K562 (cell line): ENCODE measurements around the gene ACER3. TPM values are rescaled to one million over a fixed set of nuclear protein-coding genes. Genes with fewer than 3 reads are reported as not detected.

Experiments
- ATAC-seq: fragments of 200-7000 bp; cut with Tn5 transposase; 3 replicates; pipeline ENCODE4 v1.9.1; 2020; ENCODE audit warnings: moderate library complexity
- BruUV-seq: library from RNA; stranded (reverse); fragments of 400-500 nt; replicated peaks from 2 replicates; lab custom pipeline; 2021; lab: Mats Ljungman, UMichigan
- CTCF ChIA-PET: fragments of 300-600 bp; formaldehyde crosslinking; extraction: SDS; loops from one replicate; lab custom pipeline; 2021; ENCODE audit warnings: low intra/inter-chr PET ratio; lab: Yijun Ruan, JAX
- POLR2A ChIA-PET: fragments of 300-600, 350-650 bp; sonication (Branson Sonifier 250); formaldehyde crosslinking; extraction: SDS; loops from one replicate; lab custom pipeline; 2021; ENCODE audit warnings: antibody characterized with exemption, inconsistent platforms; lab: Yijun Ruan, JAX
- DNase-seq, 4 experiments: peaks; one replicate each; pipeline versions ENCODE4 v3.0.0 to v3.0.0-alpha.2; 2011 to 2018; ENCODE audit warnings: low spot score in 3 of 4, mixed read lengths in 3 of 4; ENCODE audit errors: extremely low read depth in 1 of 4
- FAIRE-seq: peaks from 2 replicates; lab custom pipeline; 2011; peaks lifted over from hg19 to GRCh38; lab: Jason Lieb, UNC
- H2AFZ ChIP-seq: 2 replicates; pipeline ENCODE4 v1.6.0; 2011; ENCODE audit warnings: low read depth, low read length, control low read depth, inconsistent platforms
- H3K27ac ChIP-seq: fragments of 200-600 bp; 3 replicates; pipeline ENCODE4 v1.8.0; 2011; ENCODE audit warnings: low read depth, mild to moderate bottlenecking, control low read depth, inconsistent platforms, low read length, moderate library complexity, mixed read lengths; ENCODE audit errors: extremely low read depth
- H3K27me3 ChIP-seq, 2 experiments: fragments of 300-600 bp in 1 of 2; 2 replicates in 1 of 2; 3 replicates in 1 of 2; pipeline versions ENCODE4 v1.6.0 to v1.8.0; 2011; ENCODE audit warnings: inconsistent platforms in 2 of 2, low read length in 2 of 2, mild to moderate bottlenecking in 1 of 2, mixed read lengths in 1 of 2, moderate library complexity in 1 of 2; ENCODE audit not compliant: control insufficient read depth in 2 of 2, insufficient read depth in 2 of 2
- H3K36me3 ChIP-seq: fragments of 300-600 bp; 3 replicates; pipeline ENCODE4 v1.8.0; 2011; ENCODE audit warnings: mild to moderate bottlenecking, low read length, inconsistent platforms; ENCODE audit not compliant: control insufficient read depth, insufficient read depth
- H3K4me1 ChIP-seq, 2 experiments: fragments of 200-600 bp in 1 of 2; replicated peaks in 1 of 2; 2 replicates in 1 of 2; 3 replicates in 1 of 2; pipeline versions ENCODE4 v1.5.1 to v1.8.0; 2011; ENCODE audit warnings: inconsistent platforms in 2 of 2, low read length in 2 of 2, mild to moderate bottlenecking in 1 of 2, mixed read lengths in 1 of 2, moderate library complexity in 1 of 2; ENCODE audit not compliant: control insufficient read depth in 2 of 2, insufficient read depth in 2 of 2
- H3K4me2 ChIP-seq: 2 replicates; pipeline ENCODE4 v1.6.1; 2011; ENCODE audit warnings: low read length, control low read depth, inconsistent platforms, mixed read lengths; ENCODE audit not compliant: insufficient read depth
- H3K4me3 ChIP-seq: fragments of 200-600 bp; sonication (generic), shearing (Covaris generic); 2 replicates; pipeline ENCODE4 v1.5.1; 2016; ENCODE audit warnings: control low read depth, inconsistent platforms
- H3K79me2 ChIP-seq: fragments of 200-600 bp; 3 replicates; pipeline ENCODE4 v1.8.0; 2011; ENCODE audit warnings: low read length, inconsistent platforms; ENCODE audit not compliant: control insufficient read depth, insufficient read depth
- H3K9ac ChIP-seq, 2 experiments: 2 replicates each; pipeline versions ENCODE4 v1.6.0 to v1.6.1; 2011; ENCODE audit warnings: low read depth in 2 of 2, low read length in 2 of 2, control low read depth in 1 of 2, inconsistent platforms in 1 of 2, mild to moderate bottlenecking in 1 of 2, mixed read lengths in 1 of 2; ENCODE audit not compliant: insufficient read depth in 1 of 2
- H3K9me1 ChIP-seq: one replicate; pipeline ENCODE4 v1.6.0; 2011; ENCODE audit warnings: inconsistent platforms, mild to moderate bottlenecking, low read length, moderate library complexity; ENCODE audit not compliant: control insufficient read depth, insufficient read depth
- H3K9me3 ChIP-seq: replicated peaks from 2 replicates; pipeline ENCODE4 v1.5.1; 2011; ENCODE audit warnings: low read depth, low read length, inconsistent platforms; ENCODE audit not compliant: control insufficient read depth, insufficient read depth
- H4K20me1 ChIP-seq: replicated peaks from 2 replicates; pipeline ENCODE4 v1.6.1; 2011; ENCODE audit warnings: low read length, inconsistent platforms, mixed read lengths; ENCODE audit not compliant: control insufficient read depth, insufficient read depth
- CBX1 ChIP-seq: sonication (generic); IDR thresholded peaks from 2 replicates; pipeline ENCODE4 v1.6.1; 2016; ENCODE audit warnings: antibody characterized with exemption, low read depth, mild to moderate bottlenecking
- KLF13 ChIP-seq: fragments of 450-650 bp; IDR thresholded peaks from 2 replicates; pipeline ENCODE4 v1.6.1; 2016; ENCODE audit warnings: missing genetic modification characterization, low read depth, mild to moderate bottlenecking, missing compliant biosample characterization, moderate library complexity, borderline replicate concordance
- MCM5 ChIP-seq: fragments of 450-650 bp; IDR thresholded peaks from 2 replicates; pipeline ENCODE4 v1.6.1; 2016; ENCODE audit warnings: low read depth
- STAG1 ChIP-seq: sonication (generic); formaldehyde crosslinking; IDR thresholded peaks from 2 replicates; pipeline ENCODE4 v1.5.0; 2020; ENCODE audit warnings: missing genetic modification reagents, borderline replicate concordance
- ZBTB5 ChIP-seq: fragments of 450-650 bp; IDR thresholded peaks from 2 replicates; pipeline ENCODE4 v1.6.1; 2017; ENCODE audit warnings: antibody characterized with exemption
- ZC3H8 ChIP-seq: fragments of 450-650 bp; IDR thresholded peaks from 2 replicates; pipeline ENCODE4 v1.6.1; 2017
- ZNF583 ChIP-seq: fragments of 250-450 bp; sonication (Bioruptor Pico); IDR thresholded peaks from 2 replicates; pipeline ENCODE4 v1.4.0; 2020
- WGBS: fragments of 100-300 bp; shearing (Covaris generic); methylation state at CpG from one replicate; pipeline ENCODE4 v1.1.6; 2016; ENCODE audit warnings: low coverage, mixed read lengths; ENCODE audit not compliant: insufficient coverage; ENCODE audit errors: missing lambda C conversion rate; 5-methylcytosine and 5-hydroxymethylcytosine counted together
- in situ Hi-C: fragments of 300-500 bp; cut with MboI; formaldehyde crosslinking; loops from 4 replicates; pipeline ENCODE4 v1.15.0; 2018; ENCODE audit warnings: inconsistent platforms, mixed read lengths
- intact Hi-C: fragments of 100-400 bp; cut with micrococcal nuclease; formaldehyde crosslinking; loops from 2 replicates; pipeline ENCODE4 v1.14.2; 2022
- polyA plus RNA-seq, 8 experiments: library from polyadenylated mRNA; depleted of rRNA in 4 of 8; stranded (reverse) in 5 of 8; unstranded in 3 of 8; fragments of >200 nt; fragmentation: Nextera tagmentation in 2 of 8; fragmentation: Illumina TruSeq in 1 of 8; extraction: Ambion mirVana in 2 of 8; extraction: Trizol in 1 of 8; gene quantifications; 2 replicates each; pipeline versions ENCODE4 v1.2.1 to v1.2.3, GENCODE V29; 2011 to 2014; ENCODE audit warnings: inconsistent platforms in 1 of 8, missing spikeins in 1 of 8
- total RNA-seq, 7 experiments: library from RNA; depleted of rRNA in 6 of 7; stranded (reverse); fragments of >200 nt in 6 of 7; fragmentation: Illumina TruSeq in 2 of 7; extraction: Trizol in 2 of 7; gene quantifications; 2 replicates each; pipeline versions ENCODE4 v1.2.1 to v1.2.3, GENCODE V29; 2011 to 2021; ENCODE audit warnings: low replicate concordance in 1 of 7
- TF ChIP-seq, protein P1 (sequence below): fragments of 250-450 bp; sonication (Bioruptor Pico); IDR thresholded peaks from 2 replicates; pipeline ENCODE4 v1.4.0; 2020

The ACER3 gene
- total and polyA plus RNA-seq, 9 of the 15 experiments (the other 6 are each of a cell fraction or from before 2014, with no cell fraction given): 2.0 to 23.8 (median 9.5) TPM

- no peak for TF ChIP-seq CBX1
Measured at GRCh38 chr11:77063861-77064260, 203.1 kb downstream of the ACER3 start (continued).

- H3K27ac ChIP-seq: no peak overlapping the region
- peaks cover under 1 to 27% of the 10 kb centered on the region in 2 experiments for H3K27me3 ChIP-seq
- DNase-seq (no peak), FAIRE-seq (no peak), ATAC-seq (no peak)
- H3K4me2 ChIP-seq: no peak overlapping the region
- no TSS peak for BruUV-seq
- H3K9me3 ChIP-seq: no peaks in the 10 kb centered on the region; the same call in 1 of the 2 replicates
- no peak overlapping the region for H2AFZ ChIP-seq
- POLR2A ChIA-PET: interaction anchor here (0.8 to 1.4 kb wide), 2 partner anchors 10 to 27 kb away, joined by 3 read pairs; no protein-coding TSS in a partner anchor
- H3K79me2 ChIP-seq: no peaks in the 10 kb centered on the region
- in situ Hi-C loops: no loop called here
- TF ChIP-seq ZNF583 (CRISPR knock-in tag) (no peak), STAG1 (no peak), KLF13 (tag) (no peak), MCM5 (no peak), ZC3H8 (no peak), ZBTB5 (no peak)
- TF ChIP-seq, protein P1, sequence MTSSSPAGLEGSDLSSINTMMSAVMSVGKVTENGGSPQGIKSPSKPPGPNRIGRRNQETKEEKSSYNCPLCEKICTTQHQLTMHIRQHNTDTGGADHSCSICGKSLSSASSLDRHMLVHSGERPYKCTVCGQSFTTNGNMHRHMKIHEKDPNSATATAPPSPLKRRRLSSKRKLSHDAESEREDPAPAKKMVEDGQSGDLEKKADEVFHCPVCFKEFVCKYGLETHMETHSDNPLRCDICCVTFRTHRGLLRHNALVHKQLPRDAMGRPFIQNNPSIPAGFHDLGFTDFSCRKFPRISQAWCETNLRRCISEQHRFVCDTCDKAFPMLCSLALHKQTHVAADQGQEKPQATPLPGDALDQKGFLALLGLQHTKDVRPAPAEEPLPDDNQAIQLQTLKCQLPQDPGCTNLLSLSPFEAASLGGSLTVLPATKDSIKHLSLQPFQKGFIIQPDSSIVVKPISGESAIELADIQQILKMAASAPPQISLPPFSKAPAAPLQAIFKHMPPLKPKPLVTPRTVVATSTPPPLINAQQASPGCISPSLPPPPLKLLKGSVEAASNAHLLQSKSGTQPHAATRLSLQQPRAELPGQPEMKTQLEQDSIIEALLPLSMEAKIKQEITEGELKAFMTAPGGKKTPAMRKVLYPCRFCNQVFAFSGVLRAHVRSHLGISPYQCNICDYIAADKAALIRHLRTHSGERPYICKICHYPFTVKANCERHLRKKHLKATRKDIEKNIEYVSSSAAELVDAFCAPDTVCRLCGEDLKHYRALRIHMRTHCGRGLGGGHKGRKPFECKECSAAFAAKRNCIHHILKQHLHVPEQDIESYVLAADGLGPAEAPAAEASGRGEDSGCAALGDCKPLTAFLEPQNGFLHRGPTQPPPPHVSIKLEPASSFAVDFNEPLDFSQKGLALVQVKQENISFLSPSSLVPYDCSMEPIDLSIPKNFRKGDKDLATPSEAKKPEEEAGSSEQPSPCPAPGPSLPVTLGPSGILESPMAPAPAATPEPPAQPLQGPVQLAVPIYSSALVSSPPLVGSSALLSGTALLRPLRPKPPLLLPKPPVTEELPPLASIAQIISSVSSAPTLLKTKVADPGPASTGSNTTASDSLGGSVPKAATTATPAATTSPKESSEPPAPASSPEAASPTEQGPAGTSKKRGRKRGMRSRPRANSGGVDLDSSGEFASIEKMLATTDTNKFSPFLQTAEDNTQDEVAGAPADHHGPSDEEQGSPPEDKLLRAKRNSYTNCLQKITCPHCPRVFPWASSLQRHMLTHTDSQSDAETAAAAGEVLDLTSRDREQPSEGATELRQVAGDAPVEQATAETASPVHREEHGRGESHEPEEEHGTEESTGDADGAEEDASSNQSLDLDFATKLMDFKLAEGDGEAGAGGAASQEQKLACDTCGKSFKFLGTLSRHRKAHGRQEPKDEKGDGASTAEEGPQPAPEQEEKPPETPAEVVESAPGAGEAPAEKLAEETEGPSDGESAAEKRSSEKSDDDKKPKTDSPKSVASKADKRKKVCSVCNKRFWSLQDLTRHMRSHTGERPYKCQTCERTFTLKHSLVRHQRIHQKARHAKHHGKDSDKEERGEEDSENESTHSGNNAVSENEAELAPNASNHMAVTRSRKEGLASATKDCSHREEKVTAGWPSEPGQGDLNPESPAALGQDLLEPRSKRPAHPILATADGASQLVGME (CRISPR knock-in tag): no peak
- H3K9ac ChIP-seq: no peak overlapping the region
- WGBS: 11% methylated on average over 4 of the region's 4 CpGs
- H3K36me3 ChIP-seq: no peaks in the 10 kb centered on the region
- CTCF ChIA-PET: interaction anchor here (0.8 kb wide), 1 partner anchor 329 kb away, joined by 3 read pairs; no protein-coding TSS in a partner anchor
- intact Hi-C loops: no loop called here
- peaks cover 4% of the 10 kb centered on the region; the same call in 1 of the 2 replicates for H4K20me1 ChIP-seq
- H3K9me1 ChIP-seq: no peaks in the 10 kb centered on the region
- no peak overlapping the region for H3K4me3 ChIP-seq
- H3K4me1 ChIP-seq: peaks cover 4 to 22% of the 10 kb centered on the region in 2 experiments; a peak in 4 of 5 replicates
Measured at GRCh38 chr11:77064648-77065217, 204.0 kb downstream of the ACER3 start.
